Erythroblast (primary cell): ENCODE measurements around the gene KRT12.

Source experiments
- GATA1 ChIP-seq: IDR thresholded peaks from 2 replicates; pipeline ENCODE4 v1.6.1; 2011; ENCODE audit warnings: low read depth, mild to moderate bottlenecking, control low read depth, low read length, moderate library complexity
- POLR2A ChIP-seq: IDR thresholded peaks from 2 replicates; pipeline ENCODE4 v1.6.1; 2011; ENCODE audit warnings: mild to moderate bottlenecking, low read length

GRCh38 chr17:40848583-40849235, 18.3 kb downstream of the KRT12 start:
- TF ChIP-seq POLR2A (no peak), GATA1 (no peak)
